Measurements from ENCODE around the gene ACTR10.

ACTR10 gene

DNA sequence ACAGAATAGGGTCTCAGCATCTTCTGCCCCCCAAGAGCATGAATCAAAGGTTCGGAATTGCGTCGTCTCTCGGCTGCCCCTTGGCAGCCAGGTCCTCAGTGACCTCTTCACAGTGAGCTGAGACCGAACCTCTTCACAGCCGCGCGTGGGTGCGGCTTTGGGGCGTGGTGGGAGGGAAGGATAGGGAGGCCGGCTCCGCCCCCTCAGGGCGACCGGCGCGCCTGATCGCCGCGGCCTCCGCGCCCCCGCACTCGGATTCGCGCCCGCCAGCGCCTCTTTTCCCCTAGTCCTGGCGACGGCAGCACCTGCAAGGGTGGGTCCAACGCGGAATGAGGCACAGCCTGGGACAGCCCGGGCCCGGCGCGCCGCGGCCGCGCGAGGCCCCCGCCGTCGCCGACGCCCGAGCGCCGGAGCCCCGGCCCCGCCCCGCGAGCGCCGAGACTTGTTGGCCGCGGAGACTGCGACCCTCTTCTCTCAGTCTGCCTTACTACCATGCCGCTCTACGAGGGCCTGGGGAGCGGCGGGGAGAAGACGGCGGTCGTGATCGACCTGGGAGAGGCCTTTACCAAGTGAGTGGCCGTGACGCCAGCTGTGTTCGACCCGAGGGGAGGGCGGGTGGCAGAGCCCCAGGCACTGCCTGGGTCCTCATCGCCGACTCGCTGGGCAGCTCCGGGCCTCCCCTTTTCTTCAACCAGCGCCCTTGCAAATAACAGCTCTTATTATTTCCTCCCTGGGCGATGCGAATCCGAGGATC lies at the start of gene ACTR10:
Gene ACTR10, plus strand, starts transcription at position 424 of the 754 bp plus-strand sequence. Its CDS starts 69 bp downstream, at position 493.
- peak; percentile 76 to 80 for DNase-seq (ENCODE audit: low read depth in 2 of 2)

DNA sequence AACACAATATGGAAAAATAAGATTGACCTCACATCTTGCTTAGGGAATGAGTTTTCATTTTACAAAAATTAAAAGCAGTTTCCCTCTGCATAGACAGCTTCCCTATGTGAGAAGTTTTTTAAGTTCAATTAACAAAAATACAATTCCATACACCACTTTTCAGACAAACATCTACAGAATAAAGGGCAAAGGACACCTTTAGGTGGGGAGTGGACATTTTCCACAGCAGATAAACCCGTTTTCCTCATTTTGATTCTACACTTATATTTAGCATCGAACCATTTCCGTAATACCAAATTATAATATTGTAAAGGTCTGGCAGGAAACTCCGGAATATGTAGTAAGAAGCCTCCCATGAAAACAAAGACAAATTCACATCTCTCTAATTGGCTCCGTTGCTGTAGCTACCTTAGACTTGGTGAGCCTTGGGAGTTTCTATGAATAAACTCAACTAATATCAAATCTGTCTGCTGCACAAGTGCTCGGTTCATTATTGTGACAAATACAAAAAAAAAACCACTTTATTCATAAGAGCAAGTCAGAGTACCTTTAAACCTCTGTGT lies 49.6 kb upstream of the ACTR10 start:
- no peak for DNase-seq (ENCODE audit: low read depth in 2 of 2)

DNA sequence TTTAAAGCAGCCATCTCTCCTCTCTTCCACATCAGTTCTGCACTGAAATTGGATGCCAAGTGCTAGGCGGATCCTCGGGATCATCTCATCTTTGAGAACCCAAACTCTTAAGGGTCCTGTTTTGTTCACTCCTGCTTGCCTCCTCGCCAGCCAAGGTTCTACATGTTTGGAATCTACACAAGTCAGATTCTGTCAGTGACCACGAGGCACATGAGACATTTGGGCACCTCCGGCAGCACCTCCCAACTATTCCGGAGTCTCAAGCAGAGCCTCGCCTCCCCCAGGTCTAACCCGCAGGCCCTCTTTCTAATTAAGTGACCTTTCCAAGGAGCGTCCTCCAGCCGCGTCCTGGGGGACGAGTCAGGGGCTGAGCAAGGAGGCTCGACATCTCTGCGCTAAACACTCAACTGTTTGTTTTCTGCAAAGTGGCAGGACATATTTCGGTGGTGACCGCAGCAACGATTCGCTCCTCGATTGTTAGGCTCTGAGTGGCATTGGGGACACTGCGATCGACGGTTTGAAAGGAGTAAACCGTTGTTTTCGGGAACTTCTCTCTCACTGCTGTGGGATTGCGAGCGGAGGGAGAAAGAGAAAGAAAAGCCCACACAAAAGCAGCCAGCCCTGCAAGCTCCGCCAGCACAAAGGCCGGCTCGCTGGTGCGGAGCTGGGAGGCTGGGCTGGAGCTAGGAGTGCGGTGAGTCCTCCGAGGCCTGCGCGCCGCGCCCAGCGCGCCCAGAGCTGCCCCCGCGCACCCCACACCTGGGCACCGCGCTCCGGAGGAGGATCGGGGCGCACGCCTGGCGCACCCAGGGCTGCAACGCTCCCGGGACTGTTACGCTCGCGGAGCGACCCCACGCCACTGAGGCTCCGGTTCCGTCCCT lies 48.6 kb upstream of the ACTR10 start:
- no peak for DNase-seq (ENCODE audit: low read depth in 2 of 2)

DNA sequence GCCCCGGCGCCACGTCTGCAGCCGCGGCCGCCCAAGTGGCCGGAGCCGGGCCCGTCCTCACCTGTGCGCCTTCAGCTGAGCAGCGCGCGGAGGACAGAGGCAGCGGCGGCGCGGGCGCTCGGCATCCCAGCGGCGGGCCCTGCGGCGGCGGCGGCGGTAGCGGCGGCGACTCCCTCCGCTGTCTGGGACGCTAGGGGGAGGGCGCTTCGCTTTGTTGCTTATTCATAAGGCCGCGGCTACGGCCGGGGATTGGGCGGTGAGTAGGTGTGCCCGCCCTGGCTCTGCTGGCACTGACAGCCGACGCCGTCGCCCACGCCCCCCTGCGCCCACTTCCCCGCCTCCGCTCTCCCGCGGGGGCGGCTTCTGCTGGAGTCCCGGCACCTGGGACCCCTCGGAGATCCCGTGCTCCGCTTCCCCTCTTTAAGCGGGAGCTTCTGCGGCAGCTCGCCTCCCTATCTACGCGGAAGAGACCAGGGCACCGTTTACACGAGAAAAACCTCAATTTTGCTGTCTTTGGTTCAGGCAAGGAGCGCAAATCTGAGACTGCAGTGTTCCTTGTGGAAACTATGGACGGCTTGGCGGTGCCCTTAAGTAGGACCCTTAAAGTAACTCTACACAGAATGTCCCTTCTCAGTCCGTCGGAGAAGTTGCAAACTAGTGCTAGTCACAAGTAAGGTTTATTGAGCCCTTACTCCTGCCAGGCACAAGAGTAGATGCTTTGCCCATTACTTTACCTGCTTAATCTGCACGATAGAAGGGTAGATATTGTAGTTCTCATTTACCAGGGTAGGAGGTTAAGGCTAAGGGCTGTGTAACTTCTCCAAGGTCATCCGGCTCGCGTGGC lies 47.7 kb upstream of the ACTR10 start, which contains the start of gene ARMH4:
Gene ARMH4, minus strand, starts transcription at position 200 of the 844 bp plus-strand sequence. CDS start 12,855 bp downstream, outside the sequence.
- DNase-seq (ENCODE audit: low read depth in 2 of 2) = peak; percentile 28 to 31

DNA sequence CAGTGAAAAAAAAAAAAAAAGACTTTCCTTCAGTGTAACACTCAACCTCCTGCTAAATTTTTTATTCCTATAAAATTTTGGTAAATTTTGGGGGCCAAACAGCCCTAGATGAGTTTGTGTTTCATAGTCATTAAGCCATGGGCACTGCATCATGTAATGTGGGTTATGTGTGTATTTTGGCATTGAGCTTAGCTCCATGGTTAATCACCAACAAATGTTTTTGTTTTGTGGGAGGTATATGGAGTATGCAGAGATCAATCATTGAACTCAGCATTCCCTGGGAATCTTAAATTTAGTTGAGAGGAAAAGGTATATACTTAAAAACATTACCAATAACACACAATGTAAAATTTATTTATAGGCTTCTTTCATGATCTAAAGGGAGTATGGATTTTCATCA lies 39.4 kb upstream of the ACTR10 start:
- DNase-seq (ENCODE audit: low read depth in 2 of 2) = no peak

DNA sequence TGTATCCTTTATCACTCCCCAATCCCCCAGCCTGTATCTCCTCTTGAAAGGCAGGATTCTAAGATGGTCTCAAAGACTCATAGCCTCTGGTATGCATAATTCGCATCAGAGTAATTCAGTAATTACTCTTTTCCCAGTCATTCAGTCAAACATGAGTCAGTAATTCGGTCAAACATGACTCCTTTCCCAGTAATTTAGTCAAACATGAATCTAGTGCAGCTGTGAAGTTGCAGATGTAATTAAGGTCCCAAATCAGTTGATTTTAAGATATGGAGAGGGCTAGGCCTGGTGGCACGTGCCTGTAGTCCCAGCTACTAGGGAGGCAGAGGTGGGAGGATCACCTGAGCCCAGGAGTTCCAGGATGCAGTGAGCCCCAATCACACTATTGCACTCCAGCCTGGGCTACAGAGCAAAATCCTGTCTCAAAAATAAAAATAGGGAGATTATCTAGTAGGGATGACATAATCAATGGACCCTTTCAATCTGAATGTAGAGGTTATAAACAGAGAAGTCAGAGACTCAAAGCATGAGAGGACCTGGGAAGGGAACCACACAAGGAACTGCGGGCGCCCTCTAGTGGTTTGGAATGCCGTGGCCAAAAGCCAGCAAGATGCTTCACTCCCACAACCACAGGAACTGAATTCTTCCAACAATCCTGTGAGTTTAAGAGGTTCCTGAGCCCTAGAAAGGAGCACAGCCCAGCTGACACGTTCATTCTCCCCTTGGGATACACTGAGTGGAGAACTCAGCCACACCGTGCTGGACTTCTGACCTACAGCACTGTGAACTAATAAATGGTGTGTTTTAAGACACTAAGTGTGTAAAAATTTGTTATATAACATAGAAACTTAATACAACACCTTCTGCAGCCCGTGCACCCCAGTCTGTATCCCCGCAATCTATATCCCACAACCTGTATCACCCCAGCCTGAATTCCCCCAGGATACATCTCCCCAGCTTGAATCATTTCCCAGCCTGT lies 33.7 kb upstream of the ACTR10 start:
- DNase-seq (ENCODE audit: low read depth in 2 of 2) = peak; percentile 32 to 53

DNA sequence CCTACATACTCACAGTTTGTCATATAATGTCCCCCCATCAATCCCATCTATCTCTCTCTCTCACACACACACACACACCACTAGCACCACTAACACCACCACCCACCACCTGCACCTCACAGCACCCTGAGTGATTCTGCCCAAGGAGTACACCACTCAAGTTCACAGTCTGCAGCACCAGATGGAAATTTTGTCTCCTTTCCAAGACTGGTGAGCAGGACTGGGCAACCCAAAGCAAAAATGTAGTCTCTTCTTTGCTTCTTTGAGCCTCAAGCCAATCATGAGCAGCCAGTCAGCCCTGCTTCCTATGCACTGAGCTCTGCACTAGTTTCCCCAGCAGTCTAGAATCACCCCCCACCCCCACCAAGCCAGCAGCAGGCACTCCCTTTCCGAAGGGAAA lies 32.9 kb upstream of the ACTR10 start:
- DNase-seq (ENCODE audit: low read depth in 2 of 2) = no peak

DNA sequence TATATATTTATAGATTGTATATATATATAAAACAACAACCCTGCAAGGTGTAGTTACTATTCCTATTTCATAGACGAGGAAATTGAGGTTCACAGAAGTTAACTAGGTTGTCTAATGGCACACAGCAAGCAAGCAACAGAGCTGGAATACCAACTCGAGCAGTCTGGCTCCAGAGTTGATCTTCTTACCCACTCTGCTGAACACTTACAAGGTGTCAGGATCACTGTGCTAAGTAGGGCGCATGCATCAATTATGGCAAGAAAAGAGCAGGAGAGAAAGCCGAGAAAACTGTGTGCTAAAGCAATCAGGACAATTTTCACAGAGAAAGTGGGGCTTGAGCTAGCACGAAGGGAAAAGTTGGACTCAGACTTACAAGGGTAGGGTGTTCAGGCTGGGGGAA lies 32.1 kb upstream of the ACTR10 start:
- no peak for DNase-seq (ENCODE audit: low read depth in 2 of 2)

DNA sequence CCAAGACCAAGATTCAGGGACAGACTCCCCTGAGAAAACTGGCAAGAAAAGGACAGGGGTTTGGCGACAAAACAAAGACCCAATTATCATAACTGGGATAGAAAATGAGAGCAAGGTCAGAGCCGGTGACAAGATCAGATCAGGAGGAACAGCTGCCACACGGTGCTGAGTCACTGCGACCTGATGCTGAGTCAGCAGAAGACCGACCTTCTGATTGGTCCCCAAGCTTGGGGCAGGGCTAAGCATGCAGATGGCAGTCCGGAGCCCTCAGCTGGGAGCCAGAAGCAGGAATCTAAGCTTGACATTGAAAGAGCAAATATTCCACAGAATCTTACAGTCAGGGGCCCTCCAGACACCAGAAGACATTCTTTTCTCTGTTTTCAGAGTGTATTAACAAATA lies 28.9 kb upstream of the ACTR10 start:
- DNase-seq (ENCODE audit: low read depth in 2 of 2) = no peak

DNA sequence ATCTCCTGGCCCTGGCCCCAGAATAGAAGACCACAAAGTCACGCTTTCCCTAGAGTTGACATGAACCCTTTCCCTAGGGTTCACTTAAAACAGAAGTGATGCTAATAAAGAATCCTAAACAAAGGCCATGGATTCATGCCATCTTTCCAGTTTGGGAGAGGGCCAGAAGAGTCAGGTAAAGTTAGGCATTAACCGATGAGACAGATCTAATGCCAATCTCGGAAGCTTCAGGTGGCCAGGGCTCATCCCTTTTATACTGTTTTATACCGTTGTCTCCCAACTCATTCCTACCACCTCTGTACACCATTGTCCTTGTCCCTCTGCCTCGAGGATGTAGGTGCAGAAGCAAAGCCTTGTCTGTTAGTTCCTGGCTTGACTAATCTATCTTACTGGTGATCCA lies 22.8 kb upstream of the ACTR10 start:
- no peak for DNase-seq (ENCODE audit: low read depth in 2 of 2)

DNA sequence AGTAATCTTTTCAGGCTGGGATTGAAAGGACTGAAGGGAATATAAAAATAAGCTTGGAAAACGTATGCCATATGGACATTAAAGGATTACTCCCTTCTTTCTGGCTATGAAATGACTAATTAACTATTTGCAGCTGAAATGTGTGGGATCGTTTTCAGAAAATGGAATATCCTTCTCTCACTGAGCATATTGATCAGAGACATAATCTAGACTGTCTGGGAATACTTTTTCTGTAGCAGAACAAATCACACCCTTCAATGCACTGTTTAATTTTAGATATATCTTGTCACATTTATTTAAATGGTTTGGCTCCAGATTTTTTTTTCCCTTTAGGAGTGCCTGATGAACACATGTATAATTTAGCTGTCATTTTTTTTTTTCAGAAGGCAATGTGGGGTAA lies 10.8 kb upstream of the ACTR10 start:
- no peak for DNase-seq (ENCODE audit: low read depth in 2 of 2)

DNA sequence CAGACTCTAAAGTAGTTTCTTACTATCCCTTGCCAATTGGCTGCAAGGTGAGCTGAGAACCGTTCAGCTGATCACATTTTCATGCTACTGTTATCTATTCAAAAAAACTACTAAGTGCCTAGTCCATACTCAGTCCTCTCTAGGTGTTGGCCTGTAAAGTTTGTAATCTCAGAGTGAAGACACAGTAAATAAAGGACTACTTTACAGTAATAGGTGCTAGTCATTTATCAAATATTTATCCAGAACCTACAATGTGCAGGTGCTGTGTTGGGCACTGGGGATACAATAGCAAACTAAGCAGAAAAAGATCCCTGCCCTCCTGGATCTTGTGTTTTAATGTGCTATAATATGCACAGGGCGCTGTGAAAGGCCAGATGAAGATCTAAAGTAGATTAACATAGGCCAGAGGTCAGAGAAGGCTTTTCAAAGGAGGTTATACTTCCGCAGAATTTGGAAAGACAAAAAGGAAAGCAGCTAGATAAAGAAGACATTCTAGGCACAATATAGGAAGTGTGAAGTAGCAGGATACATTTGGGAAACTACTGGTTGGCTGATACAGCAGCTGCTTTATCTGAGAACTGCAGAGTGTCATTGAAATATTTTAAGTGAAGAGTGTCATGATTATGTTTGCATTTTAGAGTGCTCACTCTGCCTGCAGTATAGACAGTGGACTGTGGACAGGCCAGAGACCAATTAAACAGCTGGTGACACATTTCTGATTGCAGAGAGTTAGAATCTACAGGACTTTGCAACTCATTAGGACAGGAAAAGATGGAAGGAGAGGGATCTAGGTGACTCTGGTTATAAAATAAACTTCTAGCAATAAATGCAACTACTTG lies 8.0 kb upstream of the ACTR10 start:
- no peak for DNase-seq (ENCODE audit: low read depth in 2 of 2)

DNA sequence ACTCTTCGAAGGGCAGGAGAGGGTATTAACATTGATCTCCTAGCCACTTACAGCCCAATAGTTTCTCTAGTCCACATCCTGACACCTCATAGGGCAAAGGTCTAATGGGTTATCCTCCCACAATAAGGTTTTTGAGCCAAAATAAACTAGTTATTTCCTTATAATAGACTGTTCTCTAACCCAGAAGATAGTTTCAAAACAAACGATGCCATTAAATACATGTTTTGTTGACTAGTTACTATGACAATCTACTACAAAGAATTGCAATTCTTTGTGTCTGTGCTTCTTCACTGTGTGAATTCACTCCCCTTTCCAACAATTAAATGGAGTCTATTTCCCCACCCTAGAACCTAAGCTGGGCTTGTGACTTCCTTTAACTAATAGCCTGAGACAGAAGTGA lies 6.4 kb upstream of the ACTR10 start:
- DNase-seq (ENCODE audit: low read depth in 2 of 2) = no peak

DNA sequence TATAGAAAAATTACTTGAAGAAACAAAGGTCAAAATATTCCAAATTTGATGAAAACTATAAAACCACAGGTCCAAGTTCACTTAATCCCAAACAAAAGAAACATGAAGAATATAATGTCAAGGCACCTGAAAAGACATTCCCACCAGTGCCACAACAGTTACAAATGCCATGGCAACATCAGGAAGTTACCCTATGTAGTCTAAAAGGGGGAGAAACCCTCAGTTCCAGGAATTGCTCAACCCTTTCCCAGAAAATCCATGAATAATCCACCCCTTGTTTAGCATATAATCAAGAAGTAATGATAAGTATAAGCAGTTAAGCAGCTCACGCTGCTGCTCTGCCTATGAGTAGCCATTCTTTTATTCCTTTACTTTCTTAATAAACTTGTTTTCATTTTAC lies 3.8 kb upstream of the ACTR10 start:
- DNase-seq (ENCODE audit: low read depth in 2 of 2) = no peak

DNA sequence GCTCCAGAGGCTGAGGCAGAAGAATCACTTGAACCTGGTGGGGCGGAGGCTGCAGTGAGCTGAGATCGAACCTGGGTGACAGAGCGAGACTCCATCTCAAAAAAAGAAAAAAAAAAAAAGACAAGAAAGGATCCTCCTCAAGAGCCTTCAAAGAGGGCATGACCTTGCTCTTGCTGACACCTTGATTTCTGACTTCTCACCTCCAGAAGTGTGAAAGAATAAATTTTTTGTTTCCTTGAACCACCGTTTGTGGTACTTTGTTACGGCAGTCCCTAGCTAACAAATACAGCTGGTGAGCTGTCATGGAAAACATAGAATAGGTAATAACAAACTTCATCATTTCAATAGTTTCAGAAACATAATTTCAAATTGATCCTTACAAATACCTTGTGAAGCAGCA lies 1.9 kb upstream of the ACTR10 start:
- DNase-seq (ENCODE audit: low read depth in 2 of 2) = no peak

DNA sequence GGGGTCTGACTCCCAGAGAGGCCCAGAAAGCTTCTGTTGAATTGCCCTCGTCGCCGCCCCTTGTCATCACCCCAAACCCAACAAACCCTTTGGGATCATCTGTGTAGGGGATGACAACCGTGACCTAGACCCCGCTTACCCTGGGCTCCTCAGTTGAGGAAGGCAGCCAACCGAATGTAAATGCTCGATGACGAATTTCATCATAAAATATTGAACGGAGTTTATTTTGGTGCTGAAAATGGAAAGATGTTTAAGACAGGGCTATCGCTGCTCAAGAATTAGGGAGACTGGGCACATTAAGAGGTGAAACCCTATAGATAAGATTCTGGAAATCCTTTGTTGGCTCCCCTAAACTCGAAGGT lies 512 bp downstream of the ACTR10 start:
- DNase-seq (ENCODE audit: low read depth in 2 of 2) = no peak

DNA sequence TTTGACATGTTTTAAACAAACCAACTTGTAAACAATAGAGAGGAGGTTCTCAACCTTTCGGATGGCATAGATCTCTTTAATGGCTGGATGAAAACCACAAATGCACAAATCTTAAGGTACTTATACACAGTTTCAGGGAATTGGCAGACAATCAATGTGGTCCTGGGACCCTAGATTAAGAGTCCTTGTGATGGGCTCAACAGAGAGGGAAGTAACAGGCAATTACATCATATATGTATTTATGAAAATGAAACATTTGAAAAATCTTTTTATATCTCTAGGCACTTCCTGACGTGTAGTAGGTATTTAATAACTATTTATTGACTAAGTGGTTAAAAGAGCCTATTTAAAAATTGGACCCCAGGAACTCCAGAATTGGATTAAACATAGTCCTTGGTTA lies 897 bp downstream of the ACTR10 start:
- no peak for DNase-seq (ENCODE audit: low read depth in 2 of 2)

DNA sequence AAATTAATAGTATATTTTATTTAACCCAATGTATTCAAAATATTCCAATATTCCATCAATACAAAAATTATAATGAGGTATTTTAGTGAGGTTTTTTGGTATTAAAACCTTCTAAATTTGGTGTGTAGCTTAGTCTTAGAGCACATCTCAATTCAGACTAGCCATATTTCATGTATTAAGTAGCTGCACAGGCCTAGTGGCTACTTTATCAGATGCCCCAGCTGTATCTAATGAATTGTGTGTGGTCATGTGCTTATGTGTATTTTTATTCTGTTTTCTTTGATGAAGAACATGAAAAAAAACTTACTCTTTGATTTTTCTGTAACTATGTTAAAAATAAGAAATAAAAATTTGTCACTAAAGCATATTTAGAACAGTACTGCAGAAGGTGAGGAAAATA lies 13.2 kb downstream of the ACTR10 start:
- no peak for DNase-seq (ENCODE audit: low read depth in 2 of 2)

DNA sequence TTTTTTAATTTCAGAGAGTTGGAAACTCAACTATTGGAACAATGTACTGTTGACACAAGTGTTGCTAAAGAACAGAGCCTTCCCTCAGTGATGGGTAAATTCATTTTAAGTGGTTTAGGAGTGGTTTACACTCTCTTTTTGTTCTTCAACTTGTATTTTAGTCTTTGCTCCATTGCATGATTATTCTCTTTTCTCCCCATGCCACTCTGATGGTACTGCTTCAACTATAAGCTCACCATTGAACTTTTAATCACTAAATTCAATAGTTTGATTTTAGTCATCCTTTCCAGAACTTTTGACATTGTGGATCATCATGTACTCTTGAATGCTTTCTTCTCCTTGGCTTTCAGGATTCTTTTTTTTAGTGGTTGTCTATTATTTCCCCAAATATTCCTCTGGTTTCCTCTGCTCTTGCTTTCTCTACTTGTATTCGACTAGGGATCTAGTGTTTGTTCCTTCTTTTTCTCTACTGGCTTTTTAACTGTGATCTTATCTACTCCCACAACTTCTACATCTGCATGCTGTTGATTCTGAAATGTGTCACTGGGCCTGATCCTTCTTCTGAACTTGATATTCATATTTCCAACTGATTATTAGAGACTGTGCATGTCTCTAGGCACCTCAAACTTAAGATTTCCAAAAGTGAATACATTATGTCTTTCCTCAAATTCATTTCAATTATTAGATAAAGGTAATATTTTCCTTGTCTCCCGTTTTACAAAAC lies 15.4 kb downstream of the ACTR10 start:
- DNase-seq (ENCODE audit: low read depth in 2 of 2) = no peak
